ENCODE results near the gene INHA. TPM values are rescaled to one million over a fixed set of nuclear protein-coding genes. Genes with fewer than 3 reads are reported as not detected.

INHA gene
- total and polyA plus RNA-seq, 3 donors from 2014 or later, result 265 to 371 (median 325) TPM

DNA sequence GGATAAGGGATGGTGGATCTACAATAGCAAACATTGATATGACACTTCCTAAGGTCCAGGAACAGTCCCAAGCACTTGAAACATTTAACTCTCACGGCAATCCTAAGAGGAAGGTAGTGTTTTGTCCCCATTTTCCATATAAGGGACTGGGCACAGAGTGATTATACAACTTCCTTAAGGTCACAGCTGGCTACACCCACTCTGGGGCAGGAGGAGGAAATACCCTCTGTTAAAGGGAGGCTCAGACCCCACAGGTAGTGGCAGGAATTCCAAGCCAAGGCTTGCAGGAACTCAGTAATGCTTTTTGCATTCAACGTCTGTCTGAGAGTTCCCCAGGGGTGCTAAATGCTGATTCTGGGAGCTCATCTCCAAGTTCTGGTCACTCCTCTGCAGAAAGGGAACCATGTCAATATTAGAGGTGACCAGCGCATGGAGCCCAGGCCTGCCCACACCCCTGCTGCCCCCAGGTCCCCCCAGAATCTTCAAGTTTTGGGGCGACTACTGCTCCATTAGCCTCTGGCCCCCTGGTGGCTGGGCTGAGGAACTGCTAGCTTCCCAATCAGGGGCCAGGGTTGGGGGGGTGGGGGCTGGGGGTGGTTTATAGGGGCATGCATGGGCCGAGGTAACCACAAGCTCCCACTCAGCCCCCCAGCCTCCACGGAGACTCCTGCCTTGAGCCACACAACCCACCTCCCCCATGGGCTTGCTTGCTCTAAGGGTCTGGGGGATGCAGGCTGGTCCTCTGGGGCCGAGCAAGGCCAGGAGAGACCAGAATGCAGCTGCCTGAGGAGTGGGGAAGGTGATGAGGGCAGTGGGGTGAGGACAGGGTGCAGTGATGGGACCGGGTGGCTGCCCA is 11.8 kb upstream of the INHA start:
- no peak for DNase-seq
- no peak overlapping the region for H3K4me3 ChIP-seq
- H3K36me3 ChIP-seq (ENCODE audit: low read depth, missing control alignments), result no peaks in the 10 kb centered on the region
- H3K4me1 ChIP-seq, result peaks cover 9% of the 10 kb centered on the region
- TF ChIP-seq CTCF (IDR thresholded peaks at IDR 0.05), result peak in 2 of 3 experiments; percentile 53 to 94
- no peak for TF ChIP-seq POLR2A (IDR thresholded peaks at IDR 0.05)
- no peak overlapping the region for H3K27ac ChIP-seq
- WGBS, 2 donors, result 55 to 62% methylated on average over 3 to 8 of the region's 8 CpGs
- intact Hi-C loops (cut with DNase I; ENCODE audit: low total_unique reads), result no loop called here
- no peaks in the 10 kb centered on the region for H3K27me3 ChIP-seq
- no peaks in the 10 kb centered on the region for H3K9me3 ChIP-seq

GRCh38 chr2:219560893-219561178 is 11.3 kb upstream of the INHA start:
- Histone ChIP-seq H3K27me3 (no peaks in the 10 kb centered on the region), H3K9me3 (no peaks in the 10 kb centered on the region), H3K27ac (no peak overlapping the region), H3K4me1 (peaks cover 9% of the 10 kb centered on the region), H3K4me3 (no peak overlapping the region), H3K36me3 (ENCODE audit: low read depth, missing control alignments) (no peaks in the 10 kb centered on the region)
- WGBS, 2 donors, result 67 to 84% methylated on average over 1 to 3 of the region's 3 CpGs
- intact Hi-C loops (cut with DNase I; ENCODE audit: low total_unique reads), result no loop called here
- no peak for DNase-seq
- no peak for TF ChIP-seq CTCF (IDR thresholded peaks at IDR 0.05)
- no peak for TF ChIP-seq POLR2A (IDR thresholded peaks at IDR 0.05)

GRCh38 chr2:219561179-219562048 is 10.7 kb upstream of the INHA start:
- Histone ChIP-seq H3K4me1 (peaks cover 9% of the 10 kb centered on the region), H3K36me3 (ENCODE audit: low read depth, missing control alignments) (no peaks in the 10 kb centered on the region)
- 80 to 84% methylated on average over 13 to 24 of the region's 24 CpGs for WGBS, 2 donors

More at GRCh38 chr2:219561179-219562048, 10.7 kb upstream of the INHA start:
- Histone ChIP-seq H3K4me3 (no peak overlapping the region), H3K9me3 (no peaks in the 10 kb centered on the region), H3K27ac (no peak overlapping the region), H3K27me3 (no peaks in the 10 kb centered on the region)
- no peak for DNase-seq
- intact Hi-C loops (cut with DNase I; ENCODE audit: low total_unique reads), result no loop called here
- TF ChIP-seq CTCF (IDR thresholded peaks at IDR 0.05) (no peak), POLR2A (IDR thresholded peaks at IDR 0.05) (no peak)
